ENCODE results near the gene FNDC3A.

GRCh38 chr13:48983331-48983730, 7.6 kb downstream of the FNDC3A start:
- TF ChIP-seq, protein P1, sequence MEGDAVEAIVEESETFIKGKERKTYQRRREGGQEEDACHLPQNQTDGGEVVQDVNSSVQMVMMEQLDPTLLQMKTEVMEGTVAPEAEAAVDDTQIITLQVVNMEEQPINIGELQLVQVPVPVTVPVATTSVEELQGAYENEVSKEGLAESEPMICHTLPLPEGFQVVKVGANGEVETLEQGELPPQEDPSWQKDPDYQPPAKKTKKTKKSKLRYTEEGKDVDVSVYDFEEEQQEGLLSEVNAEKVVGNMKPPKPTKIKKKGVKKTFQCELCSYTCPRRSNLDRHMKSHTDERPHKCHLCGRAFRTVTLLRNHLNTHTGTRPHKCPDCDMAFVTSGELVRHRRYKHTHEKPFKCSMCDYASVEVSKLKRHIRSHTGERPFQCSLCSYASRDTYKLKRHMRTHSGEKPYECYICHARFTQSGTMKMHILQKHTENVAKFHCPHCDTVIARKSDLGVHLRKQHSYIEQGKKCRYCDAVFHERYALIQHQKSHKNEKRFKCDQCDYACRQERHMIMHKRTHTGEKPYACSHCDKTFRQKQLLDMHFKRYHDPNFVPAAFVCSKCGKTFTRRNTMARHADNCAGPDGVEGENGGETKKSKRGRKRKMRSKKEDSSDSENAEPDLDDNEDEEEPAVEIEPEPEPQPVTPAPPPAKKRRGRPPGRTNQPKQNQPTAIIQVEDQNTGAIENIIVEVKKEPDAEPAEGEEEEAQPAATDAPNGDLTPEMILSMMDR (IDR thresholded peaks at IDR 0.05; ENCODE audit: low read depth, low read length), result no peak
- TF ChIP-seq, protein P2, sequence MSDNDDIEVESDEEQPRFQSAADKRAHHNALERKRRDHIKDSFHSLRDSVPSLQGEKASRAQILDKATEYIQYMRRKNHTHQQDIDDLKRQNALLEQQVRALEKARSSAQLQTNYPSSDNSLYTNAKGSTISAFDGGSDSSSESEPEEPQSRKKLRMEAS (IDR thresholded peaks at IDR 0.05; ENCODE audit: low read depth, low read length), result no peak
- TF ChIP-seq POLR2A (IDR thresholded peaks at IDR 0.05; ENCODE audit: extremely low read depth, insufficient read length), result no peak

Data from NB4 (cell line).